GM23338 (cell line): ENCODE results near the gene G6PC2. TPM values are rescaled to one million over a fixed set of nuclear protein-coding genes. Genes with fewer than 3 reads are reported as not detected.

Experiments used
- ATAC-seq: fragments of 200-7000 bp; cut with Tn5 transposase; 3 replicates; pipeline ENCODE4 v1.9.1; 2020
- DNase-seq: peaks from one replicate; pipeline ENCODE4 v3.0.0-alpha.2; 2015; ENCODE audit warnings: low spot score
- H2AFZ ChIP-seq: fragments of 200-600 bp; sonication (generic); 2 replicates; pipeline ENCODE4 v1.8.0; 2016; ENCODE audit warnings: antibody characterized with exemption, mild to moderate bottlenecking, moderate library complexity
- H3F3A ChIP-seq: fragments of 200-600 bp; sonication (generic); replicated peaks from 2 replicates; pipeline ENCODE4 v1.8.0; 2017; ENCODE audit warnings: antibody characterized with exemption, mixed run types, low read depth
- H3K27ac ChIP-seq: fragments of 200-600 bp; sonication (generic); 2 replicates; pipeline ENCODE4 v1.6.1; 2016; ENCODE audit warnings: low read depth
- H3K27me3 ChIP-seq: fragments of 200-600 bp; sonication (generic); 2 replicates; pipeline ENCODE4 v1.8.0; 2016; ENCODE audit warnings: mild to moderate bottlenecking, mixed run types, moderate library complexity; ENCODE audit not compliant: insufficient read depth
- H3K36me3 ChIP-seq: fragments of 200-600 bp; sonication (generic); 2 replicates; pipeline ENCODE4 v1.8.0; 2016; ENCODE audit warnings: mild to moderate bottlenecking; ENCODE audit not compliant: insufficient read depth
- H3K4me1 ChIP-seq: fragments of 200-600 bp; sonication (generic); 2 replicates; pipeline ENCODE4 v1.8.0; 2016; ENCODE audit warnings: mild to moderate bottlenecking, moderate library complexity; ENCODE audit not compliant: insufficient read depth
- H3K4me2 ChIP-seq: fragments of 200-600 bp; sonication (generic); 2 replicates; pipeline ENCODE4 v1.7.1; 2017; ENCODE audit warnings: mixed run types
- H3K4me3 ChIP-seq: fragments of 200-600 bp; sonication (generic); 2 replicates; pipeline ENCODE4 v1.6.1; 2016; ENCODE audit warnings: mixed run types
- H3K79me2 ChIP-seq: fragments of 200-600 bp; sonication (generic); replicated peaks from 2 replicates; pipeline ENCODE4 v1.8.0; 2017; ENCODE audit warnings: mild to moderate bottlenecking; ENCODE audit not compliant: insufficient read depth
- H3K9me2 ChIP-seq: fragments of 200-600 bp; sonication (generic); 2 replicates; pipeline ENCODE4 v1.8.0; 2017; ENCODE audit not compliant: insufficient read depth
- H4K20me1 ChIP-seq: fragments of 200-600 bp; sonication (generic); replicated peaks from 2 replicates; pipeline ENCODE4 v1.8.0; 2017; ENCODE audit warnings: mild to moderate bottlenecking; ENCODE audit not compliant: insufficient read depth
- H3K27ac Mint-ChIP-seq: 2 replicates; pipeline ENCODE4 v1.8.0; 2020; ENCODE audit warnings: inconsistent platforms, mild to moderate bottlenecking, moderate library complexity, mixed read lengths
- H3K27me3 Mint-ChIP-seq: 3 replicates; pipeline ENCODE4 v1.8.0; 2022; ENCODE audit warnings: low read depth, mild to moderate bottlenecking, moderate library complexity, mixed read lengths, inconsistent platforms; ENCODE audit not compliant: insufficient read depth, poor library complexity
- H3K36me3 Mint-ChIP-seq: 3 replicates; pipeline ENCODE4 v1.8.0; 2021; ENCODE audit warnings: low read depth, mild to moderate bottlenecking, inconsistent platforms, moderate library complexity, mixed read lengths
- H3K4me1 Mint-ChIP-seq: 3 replicates; pipeline ENCODE4 v1.8.0; 2020; ENCODE audit warnings: mild to moderate bottlenecking, inconsistent platforms, mixed read lengths
- H3K4me3 Mint-ChIP-seq: 3 replicates; pipeline ENCODE4 v1.8.0; 2021; ENCODE audit warnings: moderate library complexity, mild to moderate bottlenecking, inconsistent platforms, mixed read lengths
- H3K9me3 Mint-ChIP-seq: 3 replicates; pipeline ENCODE4 v1.8.0; 2020; ENCODE audit warnings: moderate library complexity, mild to moderate bottlenecking, inconsistent platforms, mixed read lengths
- CREB1 ChIP-seq: fragments of 250-450 bp; sonication (Bioruptor Pico); IDR thresholded peaks from 2 replicates; pipeline ENCODE4 v1.5.0; 2020; ENCODE audit warnings: low read depth, mild to moderate bottlenecking, moderate library complexity
- CTCF ChIP-seq, 2 experiments: fragments of 200-600 bp in 1 of 2; sonication (generic) in 1 of 2; conservative IDR thresholded peaks; 2 replicates each; pipeline versions ENCODE4 v1.5.1 to v1.6.1; 2016 to 2017; ENCODE audit warnings: antibody characterized with exemption in 2 of 2, low read depth in 2 of 2, mild to moderate bottlenecking in 2 of 2, moderate library complexity in 1 of 2
- EZH2 ChIP-seq: fragments of 200-600 bp; sonication (generic); IDR thresholded peaks from one replicate; pipeline ENCODE4 v1.8.0; 2017; ENCODE audit warnings: antibody characterized with exemption, mild to moderate bottlenecking, low read depth; ENCODE audit not compliant: unreplicated experiment
- JUNB ChIP-seq: IDR thresholded peaks from one replicate; pipeline ENCODE4 v1.6.1; 2016; ENCODE audit warnings: antibody characterized with exemption; ENCODE audit not compliant: unreplicated experiment
- NANOG ChIP-seq: IDR thresholded peaks from 2 replicates; pipeline ENCODE4 v1.6.1; 2016; ENCODE audit warnings: antibody characterized with exemption, borderline replicate concordance
- POLR2AphosphoS5 ChIP-seq: IDR thresholded peaks from 2 replicates; pipeline ENCODE4 v1.6.1; 2016; ENCODE audit warnings: antibody characterized with exemption, low read depth
- ZNF114 ChIP-seq: fragments of 250-450 bp; sonication (Bioruptor Pico); IDR thresholded peaks from 2 replicates; pipeline ENCODE4 v1.5.0; 2020; ENCODE audit warnings: mild to moderate bottlenecking, moderate library complexity
- ZNF462 ChIP-seq: fragments of 250-450 bp; sonication (Bioruptor Pico); IDR thresholded peaks from 2 replicates; pipeline ENCODE4 v1.5.0; 2020; ENCODE audit warnings: mild to moderate bottlenecking, moderate library complexity
- polyA plus RNA-seq: library from polyadenylated mRNA; unstranded; fragments of >200 nt; fragmentation: Nextera tagmentation; extraction: Ambion mirVana; gene quantifications from 2 replicates; pipeline ENCODE4 v1.2.1, GENCODE V29; 2016
- total RNA-seq: library from RNA; depleted of rRNA; stranded (reverse); fragments of >200 nt; shearing (Covaris generic); gene quantifications from 2 replicates; pipeline ENCODE4 v1.2.3, GENCODE V29; 2014
- TF ChIP-seq, protein P1 (sequence below): IDR thresholded peaks from 2 replicates; pipeline ENCODE4 v1.6.1; 2016; ENCODE audit warnings: antibody characterized with exemption

G6PC2 gene
- total and polyA plus RNA-seq, 2 experiments from 2014 or later, result not detected

GRCh38 chr2:168897449-168897848 lies 3.6 kb upstream of the G6PC2 start:
- Histone ChIP-seq H3K4me1 (no peaks in the 10 kb centered on the region), H3K9me2 (0 out of 2 replicates have a peak, but pooled peaks cover 5% of the 10 kb centered on the region), H3F3A (no peaks in the 10 kb centered on the region), H4K20me1 (no peaks in the 10 kb centered on the region), H3K36me3 (no peaks in the 10 kb centered on the region), H2AFZ (no peak overlapping the region), H3K27me3 (no peaks in the 10 kb centered on the region), H3K79me2 (no peaks in the 10 kb centered on the region), H3K4me3 (no peak overlapping the region), H3K4me2 (no peak overlapping the region), H3K27ac (no peak overlapping the region)
- DNase-seq, result no peak
- no peaks in the 10 kb centered on the region for H3K36me3 Mint-ChIP-seq
- H3K9me3 Mint-ChIP-seq, result no peaks in the 10 kb centered on the region
- no peak for ATAC-seq
- H3K4me3 Mint-ChIP-seq, result no peak overlapping the region
- no peaks in the 10 kb centered on the region; the same call in 2 of the 3 replicates for H3K4me1 Mint-ChIP-seq
- H3K27me3 Mint-ChIP-seq, result no peaks in the 10 kb centered on the region
- TF ChIP-seq, protein P1, sequence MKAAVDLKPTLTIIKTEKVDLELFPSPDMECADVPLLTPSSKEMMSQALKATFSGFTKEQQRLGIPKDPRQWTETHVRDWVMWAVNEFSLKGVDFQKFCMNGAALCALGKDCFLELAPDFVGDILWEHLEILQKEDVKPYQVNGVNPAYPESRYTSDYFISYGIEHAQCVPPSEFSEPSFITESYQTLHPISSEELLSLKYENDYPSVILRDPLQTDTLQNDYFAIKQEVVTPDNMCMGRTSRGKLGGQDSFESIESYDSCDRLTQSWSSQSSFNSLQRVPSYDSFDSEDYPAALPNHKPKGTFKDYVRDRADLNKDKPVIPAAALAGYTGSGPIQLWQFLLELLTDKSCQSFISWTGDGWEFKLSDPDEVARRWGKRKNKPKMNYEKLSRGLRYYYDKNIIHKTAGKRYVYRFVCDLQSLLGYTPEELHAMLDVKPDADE, result no peak
- TF ChIP-seq CREB1 (CRISPR knock-in tag), result no peak
- no peak for TF ChIP-seq POLR2AphosphoS5
- no peak for TF ChIP-seq EZH2
- TF ChIP-seq NANOG, result no peak
- no peak for TF ChIP-seq CTCF (conservative IDR thresholded peaks at IDR 0.05; ENCODE audit: low read depth in 2 of 2)
- TF ChIP-seq ZNF114, result no peak
- H3K27ac Mint-ChIP-seq, result no peak overlapping the region

- Histone ChIP-seq H3K4me3 (no peak overlapping the region), H3F3A (0 out of 2 replicates have a peak, but pooled peaks cover 7% of the 10 kb centered on the region), H3K79me2 (no peaks in the 10 kb centered on the region), H3K4me1 (peaks cover 22% of the 10 kb centered on the region), H3K4me2 (no peak overlapping the region), H3K36me3 (no peaks in the 10 kb centered on the region), H2AFZ (no peak overlapping the region), H4K20me1 (no peaks in the 10 kb centered on the region), H3K27me3 (no peaks in the 10 kb centered on the region), H3K9me2 (0 out of 2 replicates have a peak, but pooled peaks cover 7% of the 10 kb centered on the region), H3K27ac (no peak overlapping the region)
- DNase-seq, result no peak
- no peak for ATAC-seq
- H3K36me3 Mint-ChIP-seq, result no peaks in the 10 kb centered on the region
- H3K27me3 Mint-ChIP-seq, result peaks cover 10% of the 10 kb centered on the region
- H3K4me3 Mint-ChIP-seq, result no peak overlapping the region
- no peak overlapping the region for H3K27ac Mint-ChIP-seq
- H3K9me3 Mint-ChIP-seq, result no peaks in the 10 kb centered on the region
- peaks cover 26% of the 10 kb centered on the region for H3K4me1 Mint-ChIP-seq
- TF ChIP-seq CREB1 (CRISPR knock-in tag) (no peak), JUNB (no peak), POLR2AphosphoS5 (no peak), ZNF462 (CRISPR knock-in tag) (no peak), NANOG (no peak)
- TF ChIP-seq, protein P1, result no peak
These were observed 2.8 kb downstream of the G6PC2 start for GRCh38 chr2:168903888-168904287.
